Liver (tissue), 3 donors: ENCODE data around the gene CBFA2T2.

Experiments
- CTCF ChIP-seq: fragments of 150-350 bp; IDR thresholded peaks from 2 replicates; pipeline ENCODE4 v1.5.1; 2017; ENCODE audit warnings: improper control_type of control experiment, low read depth, low read length; ENCODE audit not compliant: missing input control
- GABPA ChIP-seq, 2 donors: IDR thresholded peaks in 1 of 2; conservative IDR thresholded peaks in 1 of 2; 2 replicates each; pipeline ENCODE4 v1.6.1; 2016; ENCODE audit warnings: antibody characterized with exemption in 2 of 2, mild to moderate bottlenecking in 1 of 2, moderate library complexity in 1 of 2
- HNF4A ChIP-seq, 2 donors: conservative IDR thresholded peaks; 2 replicates each; pipeline ENCODE4 v1.6.1; 2016; ENCODE audit warnings: antibody characterized with exemption in 2 of 2, mild to moderate bottlenecking in 2 of 2
- JUND ChIP-seq, 2 donors: IDR thresholded peaks; 2 replicates each; pipeline ENCODE4 v1.6.1; 2016; ENCODE audit warnings: antibody characterized with exemption in 2 of 2
- RAD21 ChIP-seq, 2 donors: IDR thresholded peaks; 2 replicates each; pipeline ENCODE4 v1.6.1; 2016; ENCODE audit warnings: antibody characterized with exemption in 2 of 2, mild to moderate bottlenecking in 2 of 2
- REST ChIP-seq: IDR thresholded peaks from 2 replicates; pipeline ENCODE4 v1.6.1; 2016; ENCODE audit warnings: antibody characterized with exemption, mild to moderate bottlenecking
- TF ChIP-seq, protein P1 (sequence below): IDR thresholded peaks from 2 replicates; pipeline ENCODE4 v1.6.1; 2016; ENCODE audit warnings: antibody characterized with exemption
- donor health status: healthy.
- donor health status: healthy.

- TF ChIP-seq REST (no peak), CTCF (no peak), HNF4A (conservative IDR thresholded peaks at IDR 0.05) (no peak), RAD21 (IDR thresholded peaks at IDR 0.05) (no peak), GABPA (IDR thresholded peaks at IDR 0.05 in 1 of 2, conservative IDR thresholded peaks at IDR 0.05 in 1 of 2) (no peak), JUND (IDR thresholded peaks at IDR 0.05) (no peak)
- TF ChIP-seq, protein P1, sequence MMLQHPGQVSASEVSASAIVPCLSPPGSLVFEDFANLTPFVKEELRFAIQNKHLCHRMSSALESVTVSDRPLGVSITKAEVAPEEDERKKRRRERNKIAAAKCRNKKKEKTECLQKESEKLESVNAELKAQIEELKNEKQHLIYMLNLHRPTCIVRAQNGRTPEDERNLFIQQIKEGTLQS, result no peak
These were observed 99.2 kb downstream of the CBFA2T2 start for GRCh38 chr20:33589059-33589458.
